ENCODE results near the gene LTBP1.

DNA sequence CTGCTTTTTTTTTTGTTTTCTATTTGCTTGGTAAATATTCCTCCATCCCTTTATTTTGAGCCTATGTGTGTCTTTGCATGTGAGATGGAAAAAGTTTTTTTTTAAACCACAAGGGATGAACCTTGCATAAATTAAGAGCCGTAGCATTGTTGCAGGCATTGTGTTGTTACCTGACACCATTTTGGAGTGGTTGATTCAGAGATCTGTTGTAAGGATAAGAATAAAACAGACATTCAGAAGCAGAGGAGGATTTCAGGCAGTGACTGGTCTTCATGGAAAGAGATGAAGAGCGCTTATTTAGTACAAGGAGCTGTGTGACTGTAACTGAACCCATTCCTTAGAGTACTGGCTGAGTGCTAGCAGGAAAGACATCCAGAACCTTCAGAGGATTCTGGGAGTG lies 101.2 kb downstream of the LTBP1 start:
- TF ChIP-seq CTCF (optimal IDR thresholded peaks at IDR 0.05 in 1 of 3, IDR thresholded peaks at IDR 0.05 in 1 of 3, conservative IDR thresholded peaks at IDR 0.05 in 1 of 3; ENCODE audit: extremely low read depth in 1 of 3, insufficient read depth in 2 of 3, low read length in 3 of 3) (no peak), EZH2 (IDR thresholded peaks at IDR 0.05; ENCODE audit: low read length) (no peak)

Data from keratinocyte (primary cell).